HG03442 (cell line): ENCODE results near the gene RBPJ.
"Not testable (repeated sequence)": the region's sequence is repeated elsewhere in the genome, so short reads cannot be mapped to it uniquely, and the experiment has no call there.

Source experiments
- ATAC-seq: cut with Tn5 transposase; IDR thresholded peaks from one replicate; pipeline ENCODE4 v1.9.1; 2021; ENCODE audit warnings: mild to moderate bottlenecking, moderate library complexity; ENCODE audit not compliant: unreplicated experiment

The RBPJ gene

GRCh38 chr4:26331380-26331950 is 10.7 kb downstream of the RBPJ start:
- no peak for ATAC-seq

GRCh38 chr4:26334366-26334765 is 13.6 kb downstream of the RBPJ start:
- ATAC-seq, result no peak

- ATAC-seq, result no peak
These were observed 16.8 kb downstream of the RBPJ start for GRCh38 chr4:26337612-26338011.

DNA sequence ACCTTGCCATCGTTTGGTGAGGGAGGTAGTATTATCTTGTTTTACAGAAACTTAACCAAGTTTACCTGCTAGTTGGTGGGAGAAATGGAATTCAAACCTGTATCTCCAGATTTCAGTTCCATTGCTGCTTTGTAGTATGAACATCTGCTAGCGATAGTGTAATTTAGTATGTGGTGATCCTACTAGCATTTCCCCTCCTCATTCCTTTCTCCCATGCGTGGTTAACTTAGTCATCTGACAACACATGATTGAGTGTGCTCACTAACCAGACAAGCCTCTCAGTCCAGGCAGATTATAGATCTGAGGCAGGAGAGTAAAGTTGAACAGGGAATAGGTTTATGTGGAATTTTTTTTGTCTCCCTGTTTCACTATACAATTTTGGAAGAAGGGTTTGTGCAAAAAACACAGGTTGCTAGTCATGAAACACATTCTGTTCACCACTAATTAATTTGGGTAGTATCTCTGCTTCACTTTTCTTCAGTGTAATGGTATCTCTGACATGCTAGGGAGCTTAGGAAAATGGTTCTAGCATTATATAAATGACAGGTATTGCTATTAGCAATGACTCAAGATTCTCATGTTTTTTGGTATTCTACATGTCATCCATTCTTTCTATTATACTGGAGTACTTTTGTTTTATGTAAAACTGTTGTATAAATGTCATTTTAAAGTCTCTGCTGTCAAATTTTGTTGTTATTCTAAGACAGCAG is 21.7 kb downstream of the RBPJ start:
- no peak for ATAC-seq

DNA sequence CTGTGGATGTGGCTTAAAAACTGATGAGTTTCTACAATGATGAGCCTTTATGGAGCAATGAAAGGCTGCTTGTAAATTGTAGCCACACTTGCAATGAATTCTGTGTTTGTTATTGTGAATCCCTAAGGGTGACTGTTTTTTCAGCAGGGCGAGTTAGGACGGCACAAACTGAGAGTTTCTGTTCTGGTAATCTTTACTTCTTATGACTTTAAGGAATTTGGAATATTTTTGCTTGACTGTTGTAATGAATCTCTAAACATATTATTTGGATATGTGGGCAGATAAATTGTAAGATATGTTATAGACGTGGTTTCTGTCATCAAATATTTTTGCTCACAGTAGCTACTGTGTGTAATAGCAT is 22.2 kb downstream of the RBPJ start:
- ATAC-seq, result no peak

DNA sequence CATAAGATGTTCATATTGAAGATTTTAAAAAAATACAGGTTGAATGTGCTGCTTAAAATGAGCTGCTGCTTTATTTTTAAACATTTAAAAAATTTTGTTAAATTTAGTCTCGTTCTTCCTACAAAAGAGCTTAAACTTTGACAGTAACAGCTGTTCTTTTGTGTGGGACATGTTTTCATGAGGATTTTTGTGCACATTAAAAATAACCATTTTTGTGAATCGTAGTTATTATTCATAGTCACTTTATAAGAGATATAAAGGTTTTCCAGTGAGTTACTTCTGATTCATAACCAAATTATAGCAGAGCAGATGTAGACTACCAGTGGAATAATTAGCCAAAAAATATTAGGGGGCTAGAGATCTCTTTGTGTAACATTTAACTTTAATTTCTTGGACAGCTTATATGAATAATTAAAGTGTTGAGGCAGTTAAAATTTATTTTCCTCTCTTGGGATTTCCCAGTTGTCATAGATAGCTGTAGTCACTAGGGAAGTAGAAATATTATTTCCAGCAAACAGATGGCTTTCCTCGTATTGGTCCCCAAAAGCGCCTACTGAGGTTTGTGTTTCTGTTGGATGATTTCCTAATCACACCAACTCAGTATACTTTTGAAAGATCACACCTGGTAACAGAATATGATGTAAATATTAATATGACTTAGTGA is 24.2 kb downstream of the RBPJ start:
- no peak for ATAC-seq

- ATAC-seq, result no peak
These were observed 24.7 kb downstream of the RBPJ start for GRCh38 chr4:26345565-26345938.

- ATAC-seq, result no peak
These were observed 25.4 kb downstream of the RBPJ start for GRCh38 chr4:26346203-26346620.

- ATAC-seq, result no peak
These were observed 28.7 kb downstream of the RBPJ start for GRCh38 chr4:26349496-26349895.

DNA sequence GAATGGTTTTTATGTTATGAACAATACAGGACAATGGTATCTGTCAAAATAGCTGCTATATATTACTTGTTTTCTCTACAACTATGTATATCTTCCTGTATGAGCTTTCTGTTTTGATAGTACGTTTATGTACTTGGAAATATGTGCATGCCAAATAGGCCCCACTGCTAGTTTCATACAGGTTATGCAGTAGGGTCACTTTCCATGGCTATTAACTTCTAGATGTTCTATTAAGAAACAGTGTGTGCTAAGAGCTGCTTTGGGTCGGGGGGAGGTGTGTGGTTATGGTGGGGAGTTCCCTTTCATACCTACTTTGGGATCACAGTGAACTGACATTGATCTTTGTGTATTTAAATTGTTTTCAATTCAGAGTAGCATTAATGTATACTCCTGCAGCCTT is 30.9 kb downstream of the RBPJ start:
- ATAC-seq, result no peak

- ATAC-seq, result no peak
These were observed 33.7 kb downstream of the RBPJ start for GRCh38 chr4:26354491-26354890.

DNA sequence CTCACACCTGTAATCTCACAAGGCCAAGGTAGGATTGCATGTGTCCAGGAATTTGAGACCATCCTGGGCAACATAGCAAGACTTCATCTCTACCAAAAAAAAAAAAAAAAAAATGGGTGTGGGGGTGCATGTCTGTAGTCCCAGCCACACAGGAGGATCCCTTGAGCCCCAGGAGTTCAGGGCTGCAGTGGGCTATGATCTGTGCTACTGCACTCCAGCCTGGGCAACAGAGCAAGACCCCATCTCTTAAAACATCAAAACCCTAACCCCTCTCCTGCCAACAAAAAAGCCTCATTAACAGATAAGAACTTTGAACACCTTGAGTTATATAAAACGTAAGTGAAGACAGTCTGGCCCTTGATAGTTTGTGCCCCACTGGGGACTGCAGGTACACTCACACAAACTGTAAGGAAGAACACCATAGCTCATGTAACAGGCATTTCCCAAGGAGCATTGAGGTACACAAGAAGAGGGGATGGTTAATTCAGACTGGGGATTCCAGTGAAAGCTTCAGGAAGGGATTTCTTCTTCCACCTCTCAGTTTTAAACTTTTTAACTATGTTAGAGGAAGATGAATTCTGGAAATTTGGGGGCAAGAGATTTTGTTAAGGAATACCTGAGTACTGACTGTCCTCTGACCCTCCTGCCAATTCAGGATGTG is 34.7 kb downstream of the RBPJ start:
- no peak for ATAC-seq

GRCh38 chr4:26356081-26356501 is 35.3 kb downstream of the RBPJ start:
- peak; percentile 40 for ATAC-seq

- ATAC-seq, result not testable (repeated sequence)
These were observed 38.7 kb downstream of the RBPJ start for GRCh38 chr4:26359521-26359920.

GRCh38 chr4:26360273-26360672 is 39.5 kb downstream of the RBPJ start:
- no peak for ATAC-seq

GRCh38 chr4:26360864-26361263 is 40.0 kb downstream of the RBPJ start:
- ATAC-seq, result no peak

DNA sequence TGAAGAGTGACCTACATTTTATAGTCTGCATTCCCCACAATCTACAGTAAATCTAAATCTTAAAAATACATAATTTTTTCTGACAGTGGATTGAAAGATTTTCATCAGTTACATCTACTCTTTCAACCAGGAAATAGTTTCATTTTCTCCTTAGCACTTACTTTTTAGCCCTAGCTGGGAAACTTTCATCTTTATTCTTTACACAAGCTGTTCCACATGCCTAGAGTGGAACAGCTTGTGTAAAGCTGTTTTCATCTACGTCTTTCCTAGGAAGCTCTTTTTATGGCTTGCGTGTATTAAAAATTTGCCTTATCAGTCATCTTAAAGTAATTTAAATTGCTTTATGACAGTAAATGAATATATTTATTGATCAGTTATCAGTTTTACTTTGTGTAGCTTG is 40.5 kb downstream of the RBPJ start:
- no peak for ATAC-seq

- no peak for ATAC-seq
These were observed 42.1 kb downstream of the RBPJ start for GRCh38 chr4:26362745-26363439.

DNA sequence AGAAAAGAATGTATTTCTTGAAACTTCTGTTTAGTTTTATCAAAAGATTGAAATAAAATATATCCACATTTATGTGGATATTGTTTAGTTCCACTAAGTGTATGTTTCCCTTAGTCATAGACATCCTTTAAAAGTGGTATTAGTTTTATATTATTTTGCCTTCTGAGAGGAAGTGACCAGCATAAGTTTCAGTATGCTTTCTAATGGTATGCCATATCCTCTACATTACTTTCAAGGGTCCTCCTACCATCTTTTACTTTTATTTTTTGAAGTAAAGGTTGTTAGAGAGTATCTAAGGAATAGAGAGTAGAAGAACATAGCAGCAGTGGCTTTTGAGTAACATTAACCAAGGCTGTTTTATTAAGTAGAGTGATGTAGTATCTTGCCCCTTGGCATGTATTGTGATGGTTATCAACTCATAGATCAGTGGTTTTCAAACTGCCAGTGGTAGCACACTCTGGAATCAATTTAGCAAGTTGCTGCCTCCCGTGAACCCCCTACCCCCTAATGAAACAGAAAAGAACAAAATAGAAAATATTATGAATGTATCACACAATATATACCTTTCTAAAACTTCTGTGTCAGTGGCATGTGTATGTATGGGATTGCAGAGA is 44.8 kb downstream of the RBPJ start:
- ATAC-seq, result no peak

- ATAC-seq, result no peak
These were observed 47.0 kb downstream of the RBPJ start for GRCh38 chr4:26367811-26368210.

DNA sequence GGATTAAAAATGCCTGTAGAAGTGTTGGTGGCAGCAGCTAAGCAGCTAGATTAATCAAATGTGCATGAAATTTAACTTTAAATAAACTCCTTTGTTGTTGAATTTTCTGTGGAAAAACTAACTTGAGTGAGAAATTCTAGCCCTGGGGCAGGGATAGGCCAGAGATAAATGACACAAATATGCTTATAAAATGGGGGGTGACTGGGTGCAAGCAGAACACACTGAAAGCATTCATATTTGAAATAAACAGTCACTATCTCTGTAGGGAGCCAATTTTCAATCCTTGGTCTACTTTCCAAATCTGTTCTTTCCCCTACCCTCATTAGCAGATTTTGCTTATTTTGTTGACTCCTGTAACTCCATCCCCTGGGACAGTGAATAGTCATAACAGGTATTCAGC is 47.9 kb downstream of the RBPJ start:
- no peak for ATAC-seq
